Fibroblast of lung (primary cell): ENCODE results near the gene RPS6KB1. TPM values are rescaled to one million over a fixed set of nuclear protein-coding genes. Genes with fewer than 3 reads are reported as not detected.
"Not testable (repeated sequence)": the region's sequence is repeated elsewhere in the genome, so short reads cannot be mapped to it uniquely, and the experiment has no call there.

Experiments
- DNase-seq, 2 donors: peaks; one replicate each; pipeline versions ENCODE4 v3.0.0 to v3.0.0-alpha.2; 2010; ENCODE audit warnings: low read depth in 2 of 2
- H2AFZ ChIP-seq: 2 replicates; pipeline ENCODE4 v1.5.1; 2012; ENCODE audit warnings: low read length, control low read depth, inconsistent platforms
- H3K27ac ChIP-seq: 2 replicates; pipeline ENCODE4 v1.5.1; 2011; ENCODE audit warnings: low read length, control low read depth; ENCODE audit not compliant: insufficient read depth
- H3K27me3 ChIP-seq: 2 replicates; pipeline ENCODE4 v1.5.1; 2011; ENCODE audit warnings: mild to moderate bottlenecking, low read length; ENCODE audit not compliant: control insufficient read depth, insufficient read depth
- H3K36me3 ChIP-seq: 2 replicates; pipeline ENCODE4 v1.5.1; 2011; ENCODE audit warnings: low read length; ENCODE audit not compliant: control insufficient read depth, insufficient read depth
- H3K4me1 ChIP-seq: 2 replicates; pipeline ENCODE4 v1.5.1; 2011; ENCODE audit warnings: low read length; ENCODE audit not compliant: control insufficient read depth, insufficient read depth; ENCODE audit errors: extremely low read depth
- H3K4me2 ChIP-seq: 2 replicates; pipeline ENCODE4 v1.5.1; 2011; ENCODE audit warnings: low read length, control low read depth; ENCODE audit not compliant: insufficient read depth; ENCODE audit errors: extremely low read depth
- H3K4me3 ChIP-seq, 4 experiments: fragments of 200-600 bp in 1 of 4; sonication (generic) in 1 of 4; replicated peaks in 1 of 4; 2 replicates each; pipeline ENCODE4 v1.5.1; 2011 to 2016; ENCODE audit warnings: low read length in 4 of 4, low read depth in 3 of 4, mild to moderate bottlenecking in 3 of 4, control low read depth in 2 of 4, inconsistent platforms in 1 of 4, mixed read lengths in 1 of 4; ENCODE audit not compliant: insufficient read depth in 1 of 4; ENCODE audit errors: control extremely low read depth in 1 of 4
- H3K79me2 ChIP-seq: 2 replicates; pipeline ENCODE4 v1.5.1; 2012; ENCODE audit warnings: mild to moderate bottlenecking, low read length, inconsistent platforms; ENCODE audit not compliant: control insufficient read depth, insufficient read depth
- H3K9ac ChIP-seq: 2 replicates; pipeline ENCODE4 v1.5.1; 2011; ENCODE audit warnings: mild to moderate bottlenecking, low read length, control low read depth; ENCODE audit not compliant: insufficient read depth
- H3K9me3 ChIP-seq: 2 replicates; pipeline ENCODE4 v1.5.1; 2012; ENCODE audit warnings: low read depth, low read length; ENCODE audit not compliant: control insufficient read depth, insufficient read depth
- H4K20me1 ChIP-seq: 2 replicates; pipeline ENCODE4 v1.5.1; 2011; ENCODE audit warnings: low read length; ENCODE audit not compliant: control insufficient read depth, insufficient read depth; ENCODE audit errors: extremely low read depth
- EZH2 ChIP-seq: IDR thresholded peaks from 2 replicates; pipeline ENCODE4 v1.5.1; 2012; ENCODE audit warnings: low read length, control low read depth, mild to moderate bottlenecking; ENCODE audit errors: missing control alignments
- polyA plus RNA-seq, 2 donors: library from polyadenylated mRNA; depleted of rRNA in 1 of 2; stranded (reverse) in 1 of 2; unstranded in 1 of 2; fragments of >200 nt; gene quantifications; 2 replicates each; pipeline ENCODE4 v1.2.1, GENCODE V29; 2011 to 2012; ENCODE audit warnings: missing spikeins in 1 of 2
- total RNA-seq: library from RNA; depleted of rRNA; stranded (reverse); fragments of >200 nt; gene quantifications from 2 replicates; pipeline ENCODE4 v1.2.1, GENCODE V29; 2014
- TF ChIP-seq, protein P1 (sequence below), 2 donors: IDR thresholded peaks in 1 of 2; conservative IDR thresholded peaks in 1 of 2; 1 replicate in 1 of 2; 2 replicates in 1 of 2; pipeline ENCODE4 v1.5.1; 2011 to 2012; ENCODE audit warnings: low read length in 2 of 2, control low read depth in 1 of 2, inconsistent platforms in 1 of 2, low read depth in 1 of 2, mild to moderate bottlenecking in 1 of 2

RPS6KB1 gene
- total and polyA plus RNA-seq, 2 donors (not counting 1 experiment from before 2014, with no cell fraction given) = 16.0 to 21.3 TPM

DNA sequence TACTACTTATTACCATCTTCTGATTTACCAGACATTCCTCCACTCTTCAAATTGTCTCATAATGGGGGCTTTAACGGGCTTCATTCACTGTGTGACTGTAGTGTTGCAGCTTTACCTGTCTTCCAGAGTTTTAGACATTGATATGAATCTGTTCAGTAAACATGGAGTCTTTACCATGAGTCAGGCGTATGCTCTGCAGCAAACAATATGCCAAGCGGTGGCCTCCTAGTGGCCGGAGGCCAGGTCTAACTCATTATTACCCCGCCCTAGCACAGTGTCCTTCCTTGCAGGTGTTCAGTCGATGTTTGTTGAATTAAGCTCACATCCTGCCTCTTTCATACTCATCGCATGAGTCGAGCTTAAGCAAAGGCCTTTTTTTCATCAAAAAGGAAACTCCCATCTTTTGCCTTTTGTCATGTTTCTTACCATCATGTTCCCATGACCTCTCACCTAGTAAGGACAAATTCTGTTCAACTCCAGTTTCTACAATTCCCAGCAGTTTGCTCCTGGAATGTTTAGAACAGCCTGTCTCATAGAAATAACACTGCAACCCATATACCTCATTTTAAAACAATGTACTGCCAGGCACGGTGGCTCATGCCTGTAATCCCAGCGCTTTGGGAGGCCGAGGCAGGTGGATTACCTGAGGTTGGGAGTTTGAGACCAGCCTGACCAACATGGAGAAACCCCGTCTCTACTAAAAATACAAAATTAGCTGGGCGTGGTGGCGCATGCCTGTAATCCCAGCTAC lies 39.6 kb upstream of the RPS6KB1 start:
- H4K20me1 ChIP-seq = no peaks in the 10 kb centered on the region
- no peaks in the 10 kb centered on the region for H3K36me3 ChIP-seq
- H3K4me3 ChIP-seq = no peak overlapping the region
- H3K79me2 ChIP-seq = no peaks in the 10 kb centered on the region
- peaks cover 12% of the 10 kb centered on the region for H3K4me1 ChIP-seq
- no peaks in the 10 kb centered on the region for H3K9me3 ChIP-seq
- H3K27ac ChIP-seq = peak overlapping the region; percentile 83
- no peak overlapping the region for H3K4me2 ChIP-seq
- no peak overlapping the region for H2AFZ ChIP-seq
- no peaks in the 10 kb centered on the region for H3K27me3 ChIP-seq
- peak; percentile 96 to 98 for DNase-seq
- TF ChIP-seq, protein P1, sequence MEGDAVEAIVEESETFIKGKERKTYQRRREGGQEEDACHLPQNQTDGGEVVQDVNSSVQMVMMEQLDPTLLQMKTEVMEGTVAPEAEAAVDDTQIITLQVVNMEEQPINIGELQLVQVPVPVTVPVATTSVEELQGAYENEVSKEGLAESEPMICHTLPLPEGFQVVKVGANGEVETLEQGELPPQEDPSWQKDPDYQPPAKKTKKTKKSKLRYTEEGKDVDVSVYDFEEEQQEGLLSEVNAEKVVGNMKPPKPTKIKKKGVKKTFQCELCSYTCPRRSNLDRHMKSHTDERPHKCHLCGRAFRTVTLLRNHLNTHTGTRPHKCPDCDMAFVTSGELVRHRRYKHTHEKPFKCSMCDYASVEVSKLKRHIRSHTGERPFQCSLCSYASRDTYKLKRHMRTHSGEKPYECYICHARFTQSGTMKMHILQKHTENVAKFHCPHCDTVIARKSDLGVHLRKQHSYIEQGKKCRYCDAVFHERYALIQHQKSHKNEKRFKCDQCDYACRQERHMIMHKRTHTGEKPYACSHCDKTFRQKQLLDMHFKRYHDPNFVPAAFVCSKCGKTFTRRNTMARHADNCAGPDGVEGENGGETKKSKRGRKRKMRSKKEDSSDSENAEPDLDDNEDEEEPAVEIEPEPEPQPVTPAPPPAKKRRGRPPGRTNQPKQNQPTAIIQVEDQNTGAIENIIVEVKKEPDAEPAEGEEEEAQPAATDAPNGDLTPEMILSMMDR (conservative IDR thresholded peaks at IDR 0.05 in 1 of 2, IDR thresholded peaks at IDR 0.05 in 1 of 2; ENCODE audit: low read depth in 1 of 2, low read length in 2 of 2) = peak in 1 of 2 donors; percentile 54
- TF ChIP-seq EZH2 = no peak
- H3K9ac ChIP-seq = no peak overlapping the region

DNA sequence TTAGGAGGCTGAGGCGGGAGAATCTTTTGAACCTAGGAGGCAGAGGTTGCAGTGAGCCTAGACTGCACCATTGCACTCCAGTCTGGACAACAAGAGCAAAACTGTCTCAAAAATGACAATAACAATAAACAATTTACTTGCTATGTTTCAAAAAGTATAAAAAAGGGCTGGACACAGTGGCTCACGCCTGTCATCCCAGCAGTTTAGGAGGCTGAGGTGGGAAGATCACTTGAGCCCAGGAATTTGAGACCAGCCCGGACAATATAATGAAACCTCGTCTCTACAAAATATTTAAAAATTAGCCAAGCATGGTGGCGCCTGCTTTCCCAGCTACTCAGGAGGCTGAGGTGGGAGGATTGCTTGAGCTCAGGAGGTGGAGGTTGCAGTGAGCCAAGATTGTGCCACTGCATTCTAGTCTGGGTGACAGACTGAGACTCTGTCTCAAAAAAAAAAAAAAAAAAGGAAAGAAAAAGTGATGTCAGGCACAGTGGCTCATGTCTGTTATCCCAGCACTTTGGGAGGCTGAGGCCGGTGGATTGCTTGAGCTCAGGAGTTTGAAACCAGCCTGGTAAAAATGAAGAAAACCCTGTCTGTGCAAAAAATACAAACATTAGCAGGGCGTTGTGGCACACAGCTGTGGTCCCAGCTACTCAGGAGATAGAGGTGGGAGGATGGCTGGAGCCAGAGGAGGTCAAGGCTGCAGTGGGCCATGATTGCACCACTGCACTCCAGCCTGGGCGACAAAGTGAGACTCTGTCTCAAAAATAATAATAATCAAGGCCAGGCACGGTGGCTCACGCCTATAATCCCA lies 38.8 kb upstream of the RPS6KB1 start:
- peak overlapping the region; percentile 83 for H3K27ac ChIP-seq
- not testable (repeated sequence) for H4K20me1 ChIP-seq, H3K27me3 ChIP-seq, H3K9me3 ChIP-seq, H3K36me3 ChIP-seq, H3K79me2 ChIP-seq, H3K4me3 ChIP-seq, DNase-seq, H2AFZ ChIP-seq, H3K9ac ChIP-seq, H3K4me2 ChIP-seq
- peaks cover 12% of the 10 kb centered on the region for H3K4me1 ChIP-seq

DNA sequence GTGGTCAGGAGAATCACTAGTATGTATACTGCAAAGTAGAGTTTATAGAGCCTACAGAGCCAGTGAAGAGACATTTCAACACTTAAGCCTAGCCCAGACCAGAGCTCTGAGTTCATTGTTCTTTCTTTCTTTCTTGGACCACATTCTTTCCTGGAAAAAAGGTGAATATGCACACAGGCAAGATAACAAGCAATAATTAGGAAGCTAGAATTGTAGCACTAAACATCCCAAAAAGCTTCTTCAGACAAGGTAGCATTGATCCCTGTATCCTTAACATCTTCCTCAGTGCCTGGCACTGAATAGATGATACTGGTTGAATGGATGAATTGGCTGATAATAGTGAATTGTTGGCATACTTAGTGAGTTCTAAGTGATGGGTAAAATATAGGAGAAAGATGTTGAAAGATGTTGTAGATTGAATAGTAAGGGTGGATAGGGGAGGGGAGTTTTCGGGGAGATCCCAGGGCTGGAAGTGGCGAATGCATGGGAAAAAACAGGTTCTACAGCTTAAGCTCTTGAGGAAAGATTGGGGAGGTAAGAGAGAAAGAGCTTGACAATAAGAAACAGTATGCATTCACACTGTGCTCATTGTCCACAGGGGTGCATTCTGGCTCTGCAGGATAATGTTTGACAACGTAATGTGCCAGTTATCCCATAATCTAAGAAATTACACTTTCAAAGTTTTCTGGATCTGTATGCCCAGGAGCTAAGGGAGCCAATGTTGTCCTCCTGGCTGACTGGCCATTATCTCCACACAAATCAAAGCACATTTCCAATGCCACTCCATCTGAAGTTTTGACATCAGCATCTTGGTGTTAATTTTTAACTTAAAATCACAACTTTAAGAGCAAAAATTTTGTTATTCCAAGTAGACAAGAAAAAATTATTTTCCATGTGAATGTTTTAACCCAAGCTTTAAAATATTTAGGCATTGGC lies 35.8 kb upstream of the RPS6KB1 start:
- Histone ChIP-seq H3K27me3 (no peaks in the 10 kb centered on the region), H4K20me1 (no peaks in the 10 kb centered on the region), H2AFZ (no peak overlapping the region), H3K9ac (no peak overlapping the region), H3K4me1 (peaks cover 9% of the 10 kb centered on the region), H3K4me2 (no peak overlapping the region), H3K27ac (no peak overlapping the region), H3K9me3 (no peaks in the 10 kb centered on the region), H3K79me2 (no peaks in the 10 kb centered on the region), H3K36me3 (no peaks in the 10 kb centered on the region), H3K4me3 (no peak overlapping the region)
- no peak for TF ChIP-seq EZH2
- TF ChIP-seq, protein P1 (conservative IDR thresholded peaks at IDR 0.05 in 1 of 2, IDR thresholded peaks at IDR 0.05 in 1 of 2; ENCODE audit: low read depth in 1 of 2, low read length in 2 of 2) = no peak
- no peak for DNase-seq
